ENCODE measurements around the gene JAKMIP3. TPM values are rescaled to one million over a fixed set of nuclear protein-coding genes. Genes with fewer than 3 reads are reported as not detected.

Gene JAKMIP3
- total RNA-seq, 1 donor from 2014 or later = 0.18 TPM

GRCh38 chr10:132028706-132029105 lies 37.0 kb upstream of the JAKMIP3 start:
- Histone ChIP-seq H3K4me3 (no peak overlapping the region), H3K36me3 (no peaks in the 10 kb centered on the region), H3K27me3 (ENCODE audit: low read depth) (peaks cover 79% of the 10 kb centered on the region), H3K27ac (no peak overlapping the region), H3K9me3 (no peaks in the 10 kb centered on the region), H3K4me1 (peaks cover 3% of the 10 kb centered on the region)
- ATAC-seq (no peak), DNase-seq (no peak)
- TF ChIP-seq, protein P1, sequence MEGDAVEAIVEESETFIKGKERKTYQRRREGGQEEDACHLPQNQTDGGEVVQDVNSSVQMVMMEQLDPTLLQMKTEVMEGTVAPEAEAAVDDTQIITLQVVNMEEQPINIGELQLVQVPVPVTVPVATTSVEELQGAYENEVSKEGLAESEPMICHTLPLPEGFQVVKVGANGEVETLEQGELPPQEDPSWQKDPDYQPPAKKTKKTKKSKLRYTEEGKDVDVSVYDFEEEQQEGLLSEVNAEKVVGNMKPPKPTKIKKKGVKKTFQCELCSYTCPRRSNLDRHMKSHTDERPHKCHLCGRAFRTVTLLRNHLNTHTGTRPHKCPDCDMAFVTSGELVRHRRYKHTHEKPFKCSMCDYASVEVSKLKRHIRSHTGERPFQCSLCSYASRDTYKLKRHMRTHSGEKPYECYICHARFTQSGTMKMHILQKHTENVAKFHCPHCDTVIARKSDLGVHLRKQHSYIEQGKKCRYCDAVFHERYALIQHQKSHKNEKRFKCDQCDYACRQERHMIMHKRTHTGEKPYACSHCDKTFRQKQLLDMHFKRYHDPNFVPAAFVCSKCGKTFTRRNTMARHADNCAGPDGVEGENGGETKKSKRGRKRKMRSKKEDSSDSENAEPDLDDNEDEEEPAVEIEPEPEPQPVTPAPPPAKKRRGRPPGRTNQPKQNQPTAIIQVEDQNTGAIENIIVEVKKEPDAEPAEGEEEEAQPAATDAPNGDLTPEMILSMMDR (IDR thresholded peaks at IDR 0.05) = no peak
- intact Hi-C loops (cut with DNase I) = no loop called here

DNA sequence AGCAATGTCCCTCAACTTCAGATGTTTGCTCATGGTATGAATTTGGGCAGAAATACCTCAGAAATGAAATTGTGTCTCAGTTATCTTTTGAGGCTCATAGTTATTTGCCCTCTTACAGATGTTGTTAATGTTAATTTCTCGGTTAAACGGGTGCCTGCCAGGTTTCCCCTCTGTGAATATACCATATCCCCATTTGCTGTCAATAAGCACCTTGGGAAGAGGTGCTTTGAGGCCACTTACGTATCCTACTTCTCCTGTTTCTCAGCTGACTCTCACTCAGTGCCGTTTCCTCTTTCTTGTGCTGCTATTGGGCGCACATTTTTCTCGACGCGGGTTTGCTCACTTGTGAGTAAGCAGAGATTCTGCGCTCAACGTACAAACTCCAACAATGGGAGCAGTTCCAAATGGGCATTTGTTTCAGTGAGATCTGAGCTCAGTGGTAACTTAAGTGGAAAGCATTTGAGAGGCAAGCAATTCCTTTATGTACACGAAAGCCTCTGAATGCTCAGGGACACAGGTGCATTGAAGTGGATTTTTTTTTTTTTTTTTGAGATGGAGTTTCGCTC lies 34.8 kb upstream of the JAKMIP3 start:
- TF ChIP-seq, protein P1 (IDR thresholded peaks at IDR 0.05) = no peak
- ATAC-seq (peak; percentile 51 to 59), DNase-seq (no peak)
- Histone ChIP-seq H3K4me1 (no peaks in the 10 kb centered on the region), H3K9me3 (no peaks in the 10 kb centered on the region), H3K27ac (no peak overlapping the region), H3K4me3 (no peak overlapping the region), H3K36me3 (no peaks in the 10 kb centered on the region), H3K27me3 (ENCODE audit: low read depth) (peaks cover 79% of the 10 kb centered on the region)
- intact Hi-C loops (cut with DNase I) = no loop called here

- TF ChIP-seq, protein P1 (IDR thresholded peaks at IDR 0.05) = no peak
- no peak for ATAC-seq
- intact Hi-C loops (cut with DNase I) = no loop called here
These were observed 32.1 kb upstream of the JAKMIP3 start for GRCh38 chr10:132033632-132034031.

DNA sequence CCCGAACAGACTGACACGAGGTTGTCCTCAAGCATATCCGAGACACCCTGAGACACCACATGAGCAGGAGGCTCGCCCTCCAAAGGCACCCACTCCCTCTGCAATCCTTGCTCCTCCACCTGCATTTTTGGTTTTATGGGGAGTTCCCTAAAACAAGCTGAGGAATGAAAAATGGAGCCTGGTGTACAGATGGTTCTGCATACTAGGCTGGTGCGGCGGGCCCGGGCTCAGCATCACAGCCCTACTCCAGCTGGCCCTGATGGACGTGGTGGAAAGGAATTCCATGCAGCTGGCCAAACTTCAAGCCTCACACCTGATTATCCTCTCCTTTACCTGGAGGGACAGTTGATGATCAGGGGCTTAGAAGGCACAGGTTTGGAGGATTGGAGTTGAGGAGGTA lies 30.3 kb upstream of the JAKMIP3 start:
- DNase-seq (no peak), ATAC-seq (no peak)
- H3K4me3 ChIP-seq = no peak overlapping the region
- intact Hi-C loops (cut with DNase I) = no loop called here
- H3K36me3 ChIP-seq = no peaks in the 10 kb centered on the region
- peaks cover 6% of the 10 kb centered on the region for H3K4me1 ChIP-seq
- no peak overlapping the region for H3K27ac ChIP-seq
- peaks cover 82% of the 10 kb centered on the region for H3K27me3 ChIP-seq (ENCODE audit: low read depth)
- TF ChIP-seq, protein P1 (IDR thresholded peaks at IDR 0.05) = no peak
- H3K9me3 ChIP-seq = no peaks in the 10 kb centered on the region

More at GRCh38 chr10:132033632-132034031, 32.1 kb upstream of the JAKMIP3 start:
- peaks cover 85% of the 10 kb centered on the region for H3K27me3 ChIP-seq (ENCODE audit: low read depth)
- no peak overlapping the region for H3K27ac ChIP-seq
- DNase-seq = no peak
- peaks cover 6% of the 10 kb centered on the region for H3K4me1 ChIP-seq
- no peaks in the 10 kb centered on the region for H3K9me3 ChIP-seq
- no peak overlapping the region for H3K4me3 ChIP-seq
- no peaks in the 10 kb centered on the region for H3K36me3 ChIP-seq

DNA sequence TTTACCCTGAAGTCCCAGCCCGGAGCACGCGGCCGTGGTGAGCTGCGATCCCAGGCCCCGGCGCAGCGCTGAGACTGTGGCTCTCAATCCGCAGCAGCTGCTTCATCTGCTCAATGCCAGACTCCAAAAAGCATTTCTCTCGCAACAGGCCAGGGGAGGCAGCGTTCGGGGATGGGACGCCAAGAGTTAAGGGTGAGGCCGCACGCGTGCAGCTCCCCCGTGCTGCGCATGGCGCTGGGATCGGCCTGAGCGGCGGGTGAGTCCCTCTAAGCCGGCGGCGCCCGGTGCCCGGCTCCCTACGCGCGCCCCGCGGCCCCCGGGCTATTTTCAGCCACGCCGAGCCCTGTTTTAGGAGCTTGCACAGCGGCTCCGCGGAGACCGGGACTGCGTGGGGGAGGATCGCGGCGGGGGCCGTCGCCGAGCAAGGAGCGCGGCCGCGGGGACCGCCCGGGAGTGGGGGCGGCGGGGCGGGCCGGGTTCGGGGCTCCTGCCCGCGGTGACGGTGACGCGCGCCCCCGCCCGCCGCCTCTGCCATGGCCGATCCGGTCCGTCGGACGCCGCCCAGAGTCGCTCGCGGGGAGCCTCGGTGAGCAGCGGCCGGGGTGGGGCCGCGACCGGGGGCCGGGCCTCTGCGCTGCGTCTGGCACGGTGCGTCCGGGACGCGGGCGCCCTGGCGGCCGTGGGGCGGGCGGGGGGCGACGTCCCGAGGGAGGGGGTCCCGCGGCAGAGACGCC lies 29.4 kb upstream of the JAKMIP3 start:
- Histone ChIP-seq H3K27ac (no peak overlapping the region), H3K9me3 (no peaks in the 10 kb centered on the region), H3K27me3 (ENCODE audit: low read depth) (peaks cover 78% of the 10 kb centered on the region), H3K4me3 (peak overlapping the region; percentile 41), H3K4me1 (peaks cover 6% of the 10 kb centered on the region), H3K36me3 (no peaks in the 10 kb centered on the region)
- peak; percentile 16 to 22 for ATAC-seq
- intact Hi-C loops (cut with DNase I) = no loop called here
- TF ChIP-seq, protein P1 (IDR thresholded peaks at IDR 0.05) = no peak
- DNase-seq = no peak
